WTC11 (cell line): ENCODE measurements around the gene FNIP1. TPM values are rescaled to one million over a fixed set of nuclear protein-coding genes. Genes with fewer than 3 reads are reported as not detected.

Experiments used
- ATAC-seq: fragments of 200-7000 bp; cut with Tn5 transposase; 2 replicates; pipeline ENCODE4 v1.10.0; 2021; ENCODE audit warnings: mild to moderate bottlenecking, moderate library complexity
- CTCF ChIA-PET: fragments of 300-600 bp; sonication (Branson Sonifier 250); formaldehyde crosslinking; loops from one replicate; lab custom pipeline; 2021; ENCODE audit warnings: antibody characterized with exemption; lab: Charles Lee
- POLR2A ChIA-PET: fragments of 350-600 bp; sonication (Branson Sonifier 250); formaldehyde crosslinking; loops from one replicate; lab custom pipeline; 2021; ENCODE audit warnings: antibody characterized with exemption; lab: Charles Lee
- DNase-seq: peaks from one replicate; pipeline ENCODE4 v3.0.0; 2021; ENCODE audit warnings: low spot score
- H3K27ac Mint-ChIP-seq: 2 replicates; pipeline ENCODE4 v1.8.0; 2021; ENCODE audit warnings: mixed read lengths
- H3K27me3 Mint-ChIP-seq: 2 replicates; pipeline ENCODE4 v1.8.0; 2021; ENCODE audit warnings: low read depth, mild to moderate bottlenecking, moderate library complexity, mixed read lengths
- H3K36me3 Mint-ChIP-seq: 2 replicates; pipeline ENCODE4 v1.8.0; 2021; ENCODE audit warnings: mixed read lengths
- H3K4me1 Mint-ChIP-seq: 2 replicates; pipeline ENCODE4 v1.8.0; 2022; ENCODE audit warnings: mixed read lengths
- H3K4me3 Mint-ChIP-seq: 2 replicates; pipeline ENCODE4 v1.8.0; 2021; ENCODE audit warnings: mild to moderate bottlenecking, moderate library complexity, mixed read lengths
- H3K9me3 Mint-ChIP-seq: 2 replicates; pipeline ENCODE4 v1.8.0; 2021; ENCODE audit warnings: mixed read lengths
- CREB1 ChIP-seq: sonication (generic); formaldehyde crosslinking; IDR thresholded peaks from 2 replicates; pipeline ENCODE4 v1.8.0; 2023; ENCODE audit warnings: mild to moderate bottlenecking, missing genetic modification reagents
- ELF4 ChIP-seq: sonication (generic); formaldehyde crosslinking; IDR thresholded peaks from 2 replicates; pipeline ENCODE4 v1.8.1; 2022; ENCODE audit warnings: low read depth, mild to moderate bottlenecking, moderate library complexity, missing genetic modification reagents
- EMX1 ChIP-seq: fragments of 250-450 bp; sonication (Bioruptor Pico); IDR thresholded peaks from 2 replicates; pipeline ENCODE4 v1.8.0; 2021; ENCODE audit warnings: mild to moderate bottlenecking
- ETV6 ChIP-seq: sonication (generic); formaldehyde crosslinking; IDR thresholded peaks from 2 replicates; pipeline ENCODE4 v1.8.1; 2022; ENCODE audit warnings: mild to moderate bottlenecking, missing genetic modification reagents
- GTF2I ChIP-seq: fragments of 250-450 bp; sonication (Bioruptor Pico); conservative IDR thresholded peaks from 2 replicates; pipeline ENCODE4 v1.4.0; 2021; ENCODE audit warnings: mild to moderate bottlenecking
- JAZF1 ChIP-seq: fragments of 250-450 bp; sonication (Bioruptor Pico); IDR thresholded peaks from 2 replicates; pipeline ENCODE4 v1.9.0; 2021; ENCODE audit warnings: moderate library complexity, mild to moderate bottlenecking, inconsistent platforms
- TEAD1 ChIP-seq: sonication (generic); formaldehyde crosslinking; IDR thresholded peaks from 2 replicates; pipeline ENCODE4 v1.8.0; 2022; ENCODE audit warnings: mild to moderate bottlenecking, missing genetic modification reagents
- ZNF219 ChIP-seq: sonication (generic); formaldehyde crosslinking; IDR thresholded peaks from 2 replicates; pipeline ENCODE4 v1.8.0; 2023; ENCODE audit warnings: missing genetic modification reagents, mild to moderate bottlenecking, borderline replicate concordance
- ZNF263 ChIP-seq: sonication (generic); formaldehyde crosslinking; IDR thresholded peaks from 2 replicates; pipeline ENCODE4 v1.8.1; 2022; ENCODE audit warnings: low read depth, mild to moderate bottlenecking, moderate library complexity, missing genetic modification reagents
- ZNF416 ChIP-seq: fragments of 250-450 bp; sonication (Bioruptor Pico); IDR thresholded peaks from 2 replicates; pipeline ENCODE4 v1.9.0; 2021; ENCODE audit warnings: mild to moderate bottlenecking, inconsistent platforms
- ZNF671 ChIP-seq: fragments of 250-450 bp; sonication (Bioruptor Pico); IDR thresholded peaks from 2 replicates; pipeline ENCODE4 v1.8.0; 2021; ENCODE audit warnings: mild to moderate bottlenecking
- total RNA-seq: library from RNA; stranded (reverse); gene quantifications from 3 replicates; pipeline ENCODE4 v1.2.3, GENCODE V29; 2021
- TF ChIP-seq, protein P1 (sequence below): sonication (generic); formaldehyde crosslinking; IDR thresholded peaks from 2 replicates; pipeline ENCODE4 v1.8.0; 2023; ENCODE audit warnings: mild to moderate bottlenecking, missing genetic modification reagents
- TF ChIP-seq, protein P2 (sequence below): sonication (generic); formaldehyde crosslinking; IDR thresholded peaks from 2 replicates; pipeline ENCODE4 v1.8.1; 2023; ENCODE audit warnings: mild to moderate bottlenecking, missing genetic modification reagents
- TF ChIP-seq, protein P3 (sequence below): sonication (generic); formaldehyde crosslinking; IDR thresholded peaks from 2 replicates; pipeline ENCODE4 v1.8.0; 2022; ENCODE audit warnings: mild to moderate bottlenecking, missing genetic modification reagents
- TF ChIP-seq, protein P4 (sequence below): sonication (generic); formaldehyde crosslinking; IDR thresholded peaks from 2 replicates; pipeline ENCODE4 v1.8.1; 2023; ENCODE audit warnings: mild to moderate bottlenecking, missing genetic modification reagents, borderline replicate concordance
- TF ChIP-seq, protein P5 (sequence below): sonication (generic); formaldehyde crosslinking; IDR thresholded peaks from 2 replicates; pipeline ENCODE4 v1.8.1; 2023; ENCODE audit warnings: mild to moderate bottlenecking, moderate library complexity, missing genetic modification reagents
- TF ChIP-seq, protein P6 (sequence below): fragments of 250-450 bp; sonication (Bioruptor Pico); IDR thresholded peaks from 2 replicates; pipeline ENCODE4 v2.1.2; 2022; ENCODE audit warnings: mild to moderate bottlenecking, moderate library complexity

Gene FNIP1
- total RNA-seq, 1 experiment from 2014 or later, result 17.2 TPM

DNA sequence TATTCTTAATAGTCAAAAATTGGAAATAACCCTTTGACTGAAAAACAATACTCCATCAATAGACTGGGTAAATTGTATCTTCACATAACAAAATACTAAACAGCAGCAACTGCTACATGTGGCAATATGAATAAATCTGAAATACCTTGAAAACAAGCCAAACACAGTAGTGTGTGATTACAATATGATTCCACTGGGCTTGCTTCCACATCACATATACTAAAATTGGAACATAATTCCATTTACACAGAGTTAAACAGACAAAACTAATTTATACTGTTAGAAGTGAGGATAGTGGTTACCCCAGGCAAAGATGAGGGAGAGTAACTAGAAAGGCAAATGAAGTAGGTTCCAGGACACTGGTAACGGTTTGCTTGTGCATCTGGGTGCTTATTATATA, 20.4 kb downstream of the FNIP1 start:
- no peak overlapping the region for H3K4me3 Mint-ChIP-seq
- no peaks in the 10 kb centered on the region for H3K9me3 Mint-ChIP-seq
- TF ChIP-seq, protein P1, sequence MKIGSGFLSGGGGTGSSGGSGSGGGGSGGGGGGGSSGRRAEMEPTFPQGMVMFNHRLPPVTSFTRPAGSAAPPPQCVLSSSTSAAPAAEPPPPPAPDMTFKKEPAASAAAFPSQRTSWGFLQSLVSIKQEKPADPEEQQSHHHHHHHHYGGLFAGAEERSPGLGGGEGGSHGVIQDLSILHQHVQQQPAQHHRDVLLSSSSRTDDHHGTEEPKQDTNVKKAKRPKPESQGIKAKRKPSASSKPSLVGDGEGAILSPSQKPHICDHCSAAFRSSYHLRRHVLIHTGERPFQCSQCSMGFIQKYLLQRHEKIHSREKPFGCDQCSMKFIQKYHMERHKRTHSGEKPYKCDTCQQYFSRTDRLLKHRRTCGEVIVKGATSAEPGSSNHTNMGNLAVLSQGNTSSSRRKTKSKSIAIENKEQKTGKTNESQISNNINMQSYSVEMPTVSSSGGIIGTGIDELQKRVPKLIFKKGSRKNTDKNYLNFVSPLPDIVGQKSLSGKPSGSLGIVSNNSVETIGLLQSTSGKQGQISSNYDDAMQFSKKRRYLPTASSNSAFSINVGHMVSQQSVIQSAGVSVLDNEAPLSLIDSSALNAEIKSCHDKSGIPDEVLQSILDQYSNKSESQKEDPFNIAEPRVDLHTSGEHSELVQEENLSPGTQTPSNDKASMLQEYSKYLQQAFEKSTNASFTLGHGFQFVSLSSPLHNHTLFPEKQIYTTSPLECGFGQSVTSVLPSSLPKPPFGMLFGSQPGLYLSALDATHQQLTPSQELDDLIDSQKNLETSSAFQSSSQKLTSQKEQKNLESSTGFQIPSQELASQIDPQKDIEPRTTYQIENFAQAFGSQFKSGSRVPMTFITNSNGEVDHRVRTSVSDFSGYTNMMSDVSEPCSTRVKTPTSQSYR (CRISPR knock-in tag), result no peak
- no peak for TF ChIP-seq ZNF416 (CRISPR knock-in tag)
- TF ChIP-seq, protein P2, sequence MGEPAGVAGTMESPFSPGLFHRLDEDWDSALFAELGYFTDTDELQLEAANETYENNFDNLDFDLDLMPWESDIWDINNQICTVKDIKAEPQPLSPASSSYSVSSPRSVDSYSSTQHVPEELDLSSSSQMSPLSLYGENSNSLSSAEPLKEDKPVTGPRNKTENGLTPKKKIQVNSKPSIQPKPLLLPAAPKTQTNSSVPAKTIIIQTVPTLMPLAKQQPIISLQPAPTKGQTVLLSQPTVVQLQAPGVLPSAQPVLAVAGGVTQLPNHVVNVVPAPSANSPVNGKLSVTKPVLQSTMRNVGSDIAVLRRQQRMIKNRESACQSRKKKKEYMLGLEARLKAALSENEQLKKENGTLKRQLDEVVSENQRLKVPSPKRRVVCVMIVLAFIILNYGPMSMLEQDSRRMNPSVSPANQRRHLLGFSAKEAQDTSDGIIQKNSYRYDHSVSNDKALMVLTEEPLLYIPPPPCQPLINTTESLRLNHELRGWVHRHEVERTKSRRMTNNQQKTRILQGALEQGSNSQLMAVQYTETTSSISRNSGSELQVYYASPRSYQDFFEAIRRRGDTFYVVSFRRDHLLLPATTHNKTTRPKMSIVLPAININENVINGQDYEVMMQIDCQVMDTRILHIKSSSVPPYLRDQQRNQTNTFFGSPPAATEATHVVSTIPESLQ (CRISPR knock-in tag), result no peak
- no peak for TF ChIP-seq ZNF671 (CRISPR knock-in tag)
- TF ChIP-seq ETV6 (CRISPR knock-in tag), result no peak
- no peak for TF ChIP-seq EMX1
- no peak for TF ChIP-seq TEAD1 (CRISPR knock-in tag)
- TF ChIP-seq, protein P3, sequence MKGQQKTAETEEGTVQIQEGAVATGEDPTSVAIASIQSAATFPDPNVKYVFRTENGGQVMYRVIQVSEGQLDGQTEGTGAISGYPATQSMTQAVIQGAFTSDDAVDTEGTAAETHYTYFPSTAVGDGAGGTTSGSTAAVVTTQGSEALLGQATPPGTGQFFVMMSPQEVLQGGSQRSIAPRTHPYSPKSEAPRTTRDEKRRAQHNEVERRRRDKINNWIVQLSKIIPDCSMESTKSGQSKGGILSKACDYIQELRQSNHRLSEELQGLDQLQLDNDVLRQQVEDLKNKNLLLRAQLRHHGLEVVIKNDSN (CRISPR knock-in tag), result no peak
- TF ChIP-seq CREB1, result no peak
- TF ChIP-seq ZNF263, result no peak
- TF ChIP-seq JAZF1, result no peak
- TF ChIP-seq GTF2I (CRISPR knock-in tag), result no peak
- TF ChIP-seq, protein P4, sequence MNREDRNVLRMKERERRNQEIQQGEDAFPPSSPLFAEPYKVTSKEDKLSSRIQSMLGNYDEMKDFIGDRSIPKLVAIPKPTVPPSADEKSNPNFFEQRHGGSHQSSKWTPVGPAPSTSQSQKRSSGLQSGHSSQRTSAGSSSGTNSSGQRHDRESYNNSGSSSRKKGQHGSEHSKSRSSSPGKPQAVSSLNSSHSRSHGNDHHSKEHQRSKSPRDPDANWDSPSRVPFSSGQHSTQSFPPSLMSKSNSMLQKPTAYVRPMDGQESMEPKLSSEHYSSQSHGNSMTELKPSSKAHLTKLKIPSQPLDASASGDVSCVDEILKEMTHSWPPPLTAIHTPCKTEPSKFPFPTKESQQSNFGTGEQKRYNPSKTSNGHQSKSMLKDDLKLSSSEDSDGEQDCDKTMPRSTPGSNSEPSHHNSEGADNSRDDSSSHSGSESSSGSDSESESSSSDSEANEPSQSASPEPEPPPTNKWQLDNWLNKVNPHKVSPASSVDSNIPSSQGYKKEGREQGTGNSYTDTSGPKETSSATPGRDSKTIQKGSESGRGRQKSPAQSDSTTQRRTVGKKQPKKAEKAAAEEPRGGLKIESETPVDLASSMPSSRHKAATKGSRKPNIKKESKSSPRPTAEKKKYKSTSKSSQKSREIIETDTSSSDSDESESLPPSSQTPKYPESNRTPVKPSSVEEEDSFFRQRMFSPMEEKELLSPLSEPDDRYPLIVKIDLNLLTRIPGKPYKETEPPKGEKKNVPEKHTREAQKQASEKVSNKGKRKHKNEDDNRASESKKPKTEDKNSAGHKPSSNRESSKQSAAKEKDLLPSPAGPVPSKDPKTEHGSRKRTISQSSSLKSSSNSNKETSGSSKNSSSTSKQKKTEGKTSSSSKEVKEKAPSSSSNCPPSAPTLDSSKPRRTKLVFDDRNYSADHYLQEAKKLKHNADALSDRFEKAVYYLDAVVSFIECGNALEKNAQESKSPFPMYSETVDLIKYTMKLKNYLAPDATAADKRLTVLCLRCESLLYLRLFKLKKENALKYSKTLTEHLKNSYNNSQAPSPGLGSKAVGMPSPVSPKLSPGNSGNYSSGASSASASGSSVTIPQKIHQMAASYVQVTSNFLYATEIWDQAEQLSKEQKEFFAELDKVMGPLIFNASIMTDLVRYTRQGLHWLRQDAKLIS, result no peak
- TF ChIP-seq, protein P5, sequence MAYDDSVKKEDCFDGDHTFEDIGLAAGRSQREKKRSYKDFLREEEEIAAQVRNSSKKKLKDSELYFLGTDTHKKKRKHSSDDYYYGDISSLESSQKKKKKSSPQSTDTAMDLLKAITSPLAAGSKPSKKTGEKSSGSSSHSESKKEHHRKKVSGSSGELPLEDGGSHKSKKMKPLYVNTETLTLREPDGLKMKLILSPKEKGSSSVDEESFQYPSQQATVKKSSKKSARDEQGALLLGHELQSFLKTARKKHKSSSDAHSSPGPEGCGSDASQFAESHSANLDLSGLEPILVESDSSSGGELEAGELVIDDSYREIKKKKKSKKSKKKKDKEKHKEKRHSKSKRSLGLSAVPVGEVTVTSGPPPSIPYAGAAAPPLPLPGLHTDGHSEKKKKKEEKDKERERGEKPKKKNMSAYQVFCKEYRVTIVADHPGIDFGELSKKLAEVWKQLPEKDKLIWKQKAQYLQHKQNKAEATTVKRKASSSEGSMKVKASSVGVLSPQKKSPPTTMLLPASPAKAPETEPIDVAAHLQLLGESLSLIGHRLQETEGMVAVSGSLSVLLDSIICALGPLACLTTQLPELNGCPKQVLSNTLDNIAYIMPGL, result no peak
- TF ChIP-seq, protein P6, sequence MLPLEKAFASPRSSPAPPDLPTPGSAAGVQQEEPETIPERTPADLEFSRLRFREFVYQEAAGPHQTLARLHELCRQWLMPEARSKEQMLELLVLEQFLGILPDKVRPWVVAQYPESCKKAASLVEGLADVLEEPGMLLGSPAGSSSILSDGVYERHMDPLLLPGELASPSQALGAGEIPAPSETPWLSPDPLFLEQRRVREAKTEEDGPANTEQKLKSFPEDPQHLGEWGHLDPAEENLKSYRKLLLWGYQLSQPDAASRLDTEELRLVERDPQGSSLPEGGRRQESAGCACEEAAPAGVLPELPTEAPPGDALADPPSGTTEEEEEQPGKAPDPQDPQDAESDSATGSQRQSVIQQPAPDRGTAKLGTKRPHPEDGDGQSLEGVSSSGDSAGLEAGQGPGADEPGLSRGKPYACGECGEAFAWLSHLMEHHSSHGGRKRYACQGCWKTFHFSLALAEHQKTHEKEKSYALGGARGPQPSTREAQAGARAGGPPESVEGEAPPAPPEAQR, result no peak
- TF ChIP-seq ELF4, result no peak
- no peak for TF ChIP-seq ZNF219
- no peak overlapping the region for H3K27ac Mint-ChIP-seq
- DNase-seq (no peak), ATAC-seq (no peak)
- ChIA-PET CTCF (no interaction called here), POLR2A (no interaction called here)
- H3K4me1 Mint-ChIP-seq, result peaks cover 6% of the 10 kb centered on the region; the same call in 1 of the 2 replicates
- H3K36me3 Mint-ChIP-seq, result no peaks in the 10 kb centered on the region
- no peaks in the 10 kb centered on the region for H3K27me3 Mint-ChIP-seq
